Esophagus squamous epithelium (tissue), 4 donors: Measurements from ENCODE around the gene ZG16.

Source experiments
- POLR2A ChIP-seq, 4 donors: fragments of 450-650 bp; IDR thresholded peaks; one replicate each; pipeline ENCODE4 v1.6.1; 2017; ENCODE audit warnings: antibody characterized with exemption in 4 of 4, mild to moderate bottlenecking in 4 of 4, moderate library complexity in 3 of 4
- TF ChIP-seq, protein P1 (sequence below), 6 experiments: fragments of 450-650 bp in 4 of 6; fragments of 200-600 bp in 2 of 6; sonication (generic) in 2 of 6; IDR thresholded peaks; one replicate each; pipeline ENCODE4 v1.5.1; 2016 to 2019; ENCODE audit warnings: antibody characterized with exemption in 6 of 6, mild to moderate bottlenecking in 4 of 6, moderate library complexity in 4 of 6

- no peak for TF ChIP-seq POLR2A (IDR thresholded peaks at IDR 0.05)
- TF ChIP-seq, protein P1, sequence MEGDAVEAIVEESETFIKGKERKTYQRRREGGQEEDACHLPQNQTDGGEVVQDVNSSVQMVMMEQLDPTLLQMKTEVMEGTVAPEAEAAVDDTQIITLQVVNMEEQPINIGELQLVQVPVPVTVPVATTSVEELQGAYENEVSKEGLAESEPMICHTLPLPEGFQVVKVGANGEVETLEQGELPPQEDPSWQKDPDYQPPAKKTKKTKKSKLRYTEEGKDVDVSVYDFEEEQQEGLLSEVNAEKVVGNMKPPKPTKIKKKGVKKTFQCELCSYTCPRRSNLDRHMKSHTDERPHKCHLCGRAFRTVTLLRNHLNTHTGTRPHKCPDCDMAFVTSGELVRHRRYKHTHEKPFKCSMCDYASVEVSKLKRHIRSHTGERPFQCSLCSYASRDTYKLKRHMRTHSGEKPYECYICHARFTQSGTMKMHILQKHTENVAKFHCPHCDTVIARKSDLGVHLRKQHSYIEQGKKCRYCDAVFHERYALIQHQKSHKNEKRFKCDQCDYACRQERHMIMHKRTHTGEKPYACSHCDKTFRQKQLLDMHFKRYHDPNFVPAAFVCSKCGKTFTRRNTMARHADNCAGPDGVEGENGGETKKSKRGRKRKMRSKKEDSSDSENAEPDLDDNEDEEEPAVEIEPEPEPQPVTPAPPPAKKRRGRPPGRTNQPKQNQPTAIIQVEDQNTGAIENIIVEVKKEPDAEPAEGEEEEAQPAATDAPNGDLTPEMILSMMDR (IDR thresholded peaks at IDR 0.05) = no peak
Observed at GRCh38 chr16:29811896-29812665, 34.0 kb downstream of the ZG16 start, which contains the start of gene PRRT2.
